GM19240 (cell line): Measurements from ENCODE around the gene ARHGAP5.

Experiments
- DNase-seq: peaks from one replicate; pipeline ENCODE4 v3.0.0; 2011; ENCODE audit warnings: low spot score; ENCODE audit not compliant: insufficient read length

Gene ARHGAP5

DNA sequence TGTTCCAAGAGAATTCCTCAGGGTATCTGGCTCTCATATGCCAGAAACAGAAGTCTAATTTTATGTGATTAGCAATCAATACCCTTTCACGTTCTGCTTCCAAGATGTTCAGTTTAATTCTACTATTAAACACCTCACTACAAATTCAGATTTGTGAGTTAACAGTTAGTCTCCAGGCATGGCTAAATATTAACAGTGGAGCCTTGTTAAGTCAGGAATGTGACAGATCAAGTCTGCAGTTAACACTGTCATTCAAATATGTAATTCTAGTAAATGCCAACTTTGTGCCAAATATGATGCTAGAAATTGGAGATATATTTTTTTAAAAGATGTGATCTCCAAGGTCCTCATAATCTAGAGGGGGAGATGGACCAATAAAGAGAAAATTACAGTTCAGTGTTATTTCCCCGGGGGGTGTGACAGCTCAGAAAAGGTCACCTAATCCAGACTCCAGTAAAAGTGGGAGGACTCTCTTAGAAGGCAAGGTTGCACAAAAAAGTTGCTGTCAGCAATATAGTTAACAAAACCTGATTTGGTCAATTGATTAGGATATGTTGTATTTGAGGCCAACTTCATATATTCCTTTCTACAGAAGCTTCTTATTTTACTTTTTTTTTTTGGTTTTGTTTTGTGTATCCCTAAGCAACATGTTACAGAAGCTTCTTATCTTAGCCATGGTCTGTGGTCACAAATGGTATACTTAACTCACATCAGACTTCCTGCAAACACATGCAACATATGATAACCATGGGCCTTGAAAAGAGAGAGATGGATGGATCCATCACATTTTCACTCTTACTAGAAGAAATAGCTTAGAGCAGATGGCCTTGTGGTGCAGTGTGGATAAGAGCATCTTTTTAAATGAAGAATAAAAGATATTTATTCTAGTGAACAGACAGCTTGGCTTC is 106.3 kb downstream of the ARHGAP5 start:
- DNase-seq, result no peak

DNA sequence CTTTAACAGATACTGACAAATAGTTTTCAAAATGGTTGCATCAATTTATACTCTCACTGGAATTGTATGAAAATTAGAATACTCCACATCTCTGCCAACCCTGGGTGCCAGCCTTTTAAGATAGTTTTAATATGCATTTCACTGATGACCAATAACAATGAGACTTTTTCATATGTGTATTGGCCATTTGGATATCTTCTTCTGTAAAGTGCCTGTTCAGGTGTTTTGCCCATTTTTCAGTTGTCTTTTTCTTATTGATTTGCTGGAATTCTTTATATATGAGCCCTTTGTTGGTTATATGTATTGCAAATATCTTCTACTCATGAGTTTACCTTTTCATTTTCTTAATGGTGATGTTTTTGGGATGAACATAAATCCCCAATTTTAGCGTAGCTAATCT is 108.0 kb downstream of the ARHGAP5 start:
- DNase-seq, result no peak

DNA sequence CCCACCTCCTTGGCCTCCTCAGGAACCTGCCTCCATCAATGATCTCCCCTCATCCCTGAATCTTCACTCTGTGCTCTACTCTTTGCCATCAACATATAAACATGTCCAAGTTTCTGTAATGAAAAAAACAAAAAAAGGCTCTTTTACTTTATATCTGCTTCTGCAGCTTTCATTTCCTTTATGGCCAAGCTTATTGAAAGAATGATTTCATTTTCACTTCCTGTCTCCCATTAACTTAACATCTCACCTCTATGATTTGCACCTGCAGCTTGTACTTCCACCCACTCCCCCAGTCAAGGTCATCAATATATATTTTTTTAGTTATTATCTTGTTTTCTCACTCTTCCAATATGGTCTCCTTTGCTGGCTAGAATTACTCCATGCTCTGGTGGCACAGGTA is 109.1 kb downstream of the ARHGAP5 start:
- DNase-seq, result no peak

DNA sequence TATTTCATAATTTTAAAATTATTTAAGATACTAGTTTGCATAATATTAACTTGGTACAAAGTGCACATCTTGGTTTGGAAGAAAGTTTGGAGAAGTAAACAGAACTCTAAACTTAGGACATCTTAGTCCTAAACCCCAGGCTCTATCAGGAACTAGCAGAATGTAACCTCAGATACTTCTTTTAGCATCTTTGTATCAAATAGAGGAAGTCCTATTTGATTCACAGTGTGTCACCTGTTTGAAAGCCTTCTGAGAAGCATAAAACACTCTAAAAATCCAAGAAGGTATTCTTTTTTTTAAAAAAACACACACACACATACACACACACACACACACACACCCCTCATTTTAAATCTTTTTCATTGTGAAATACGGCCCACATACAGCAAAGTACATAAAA is 112.7 kb downstream of the ARHGAP5 start:
- no peak for DNase-seq

DNA sequence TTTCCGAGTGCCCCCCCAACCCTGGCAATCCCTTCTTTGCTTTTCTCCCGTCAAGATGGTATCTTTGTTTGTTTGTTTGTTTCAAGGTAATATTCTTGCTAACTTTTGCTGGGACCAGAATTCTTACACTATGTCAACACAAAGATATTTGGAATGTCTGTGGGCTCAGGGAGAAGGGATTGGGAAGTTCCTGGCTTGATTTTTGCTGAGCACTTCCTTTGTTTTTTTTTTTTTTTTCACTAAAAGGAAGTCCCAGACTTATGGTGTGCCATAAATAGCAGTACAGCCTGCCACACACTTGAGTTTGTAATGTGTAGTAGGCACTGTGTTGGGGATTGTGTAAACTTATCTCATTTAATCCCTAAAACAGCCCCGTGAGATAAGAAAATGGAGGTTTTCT is 113.6 kb downstream of the ARHGAP5 start:
- DNase-seq, result no peak

DNA sequence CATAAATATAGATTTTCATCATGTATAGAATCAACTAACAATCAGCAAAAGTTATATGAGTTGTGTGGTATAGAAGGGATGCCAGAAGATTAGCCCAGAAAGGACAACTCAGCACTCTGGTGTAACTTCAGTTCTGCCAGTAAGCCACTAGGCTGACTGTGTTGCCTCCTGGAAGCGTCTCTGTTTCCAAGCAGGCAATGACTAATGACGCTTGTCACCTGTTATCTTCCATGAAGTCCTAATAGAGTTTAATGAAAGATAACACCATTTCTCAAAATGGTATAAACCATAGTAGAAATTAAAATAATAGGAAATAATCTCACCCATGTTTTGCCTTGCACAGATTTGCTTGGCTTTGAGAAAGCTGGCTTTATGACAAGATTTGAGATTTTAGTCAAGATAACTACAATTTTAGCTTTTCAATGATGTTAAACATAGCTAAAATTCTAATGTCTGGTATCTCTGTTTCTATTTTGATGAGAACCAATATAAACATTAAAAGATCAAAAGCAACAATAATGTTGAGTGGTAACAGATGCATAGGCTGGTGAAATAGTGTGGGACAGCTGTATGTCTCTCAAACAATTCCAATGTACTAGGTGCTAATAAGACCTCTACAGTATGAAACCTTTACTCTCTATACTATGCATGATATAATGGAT is 115.7 kb downstream of the ARHGAP5 start:
- DNase-seq, result no peak

DNA sequence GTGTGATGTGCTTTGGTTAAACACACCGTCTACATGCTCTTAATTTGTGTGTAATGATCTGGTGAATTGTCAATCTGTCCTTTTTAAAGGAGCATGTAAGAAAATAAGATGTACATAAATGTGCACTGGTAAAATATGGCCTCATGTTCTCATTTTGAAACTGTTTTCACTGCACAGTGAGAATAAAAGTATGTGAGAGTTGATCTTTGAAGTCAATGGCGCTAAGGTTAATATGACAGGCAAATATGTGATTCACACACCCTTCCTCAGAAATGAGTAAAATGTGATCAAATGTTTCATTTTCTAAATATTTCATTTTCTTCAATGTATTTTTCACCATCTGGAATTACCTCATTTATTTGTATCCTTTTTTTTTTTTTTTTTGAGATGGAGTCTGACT is 116.4 kb downstream of the ARHGAP5 start:
- DNase-seq, result no peak

DNA sequence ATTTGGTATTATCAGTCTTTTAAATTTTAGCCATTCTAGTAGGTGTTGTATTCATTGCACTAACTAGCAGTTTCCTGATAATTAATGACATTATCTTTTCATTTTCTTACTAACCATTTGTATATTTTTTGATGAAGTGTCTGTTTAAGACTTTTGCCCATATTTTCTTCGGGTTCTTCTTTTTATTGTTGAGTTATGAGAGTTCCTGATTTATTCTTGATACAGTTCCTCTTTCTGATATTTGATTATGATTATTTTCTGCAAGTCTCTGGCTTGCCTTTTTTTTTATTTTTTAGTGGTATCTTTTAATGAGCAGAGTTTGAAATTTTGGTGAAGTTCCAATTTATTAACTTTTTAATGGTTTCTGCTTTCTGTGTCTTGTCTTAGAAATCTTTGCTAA is 118.5 kb downstream of the ARHGAP5 start:
- DNase-seq, result no peak

DNA sequence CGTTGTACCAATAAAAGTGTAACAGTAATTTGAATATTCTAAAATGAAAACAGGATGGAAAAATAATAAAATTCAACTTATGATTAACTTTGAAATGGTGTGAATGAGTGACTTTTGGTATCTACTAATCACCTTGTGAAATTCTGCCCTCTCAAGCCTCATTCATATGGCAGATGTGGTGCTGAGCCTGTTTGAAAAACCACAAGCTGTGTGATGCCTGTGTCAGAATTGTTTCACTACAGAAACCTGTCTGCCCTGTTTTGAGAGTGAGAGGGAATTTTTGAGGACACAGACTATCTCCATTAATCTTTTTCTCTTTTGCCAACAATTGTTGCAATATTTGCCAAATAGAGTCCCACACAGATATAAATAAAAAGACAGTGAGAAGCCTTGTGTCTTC is 120.8 kb downstream of the ARHGAP5 start:
- no peak for DNase-seq

DNA sequence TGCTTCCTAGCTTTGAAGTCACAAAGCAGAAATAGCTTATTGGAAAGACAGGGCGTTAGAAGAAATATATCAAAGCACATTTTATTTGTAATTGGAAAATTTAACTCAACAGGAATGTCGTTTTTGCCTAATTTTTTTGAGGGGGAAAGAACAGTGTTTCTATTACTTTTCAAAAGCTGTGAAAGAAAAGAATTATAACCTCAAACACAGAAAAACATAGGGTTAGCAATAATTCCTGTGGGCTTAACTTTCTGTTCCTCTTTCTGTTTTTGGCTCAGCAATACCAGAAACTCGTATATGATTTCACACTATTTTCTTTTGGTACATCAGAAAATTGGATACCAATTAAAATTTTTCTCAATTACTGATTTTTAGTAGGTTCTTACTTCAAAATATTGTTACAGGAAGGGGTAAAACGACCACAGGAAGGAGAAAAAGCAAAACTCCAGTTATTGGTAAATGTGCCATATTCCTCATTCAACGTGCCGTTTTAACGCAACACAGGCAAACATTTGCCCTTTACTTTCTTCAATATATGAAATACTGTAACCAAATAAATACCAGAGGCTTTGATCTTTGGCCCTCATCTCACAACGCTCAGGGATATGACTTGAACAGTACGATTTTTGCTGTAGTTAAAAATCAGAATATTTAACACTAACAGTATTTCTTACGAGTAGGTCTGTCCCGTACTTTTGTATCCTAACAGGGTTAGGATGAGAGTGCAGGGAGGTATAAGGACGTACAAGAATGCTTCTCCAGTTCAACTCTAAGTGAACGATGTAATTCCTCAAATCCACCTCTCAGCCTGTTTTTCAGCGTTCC is 123.5 kb downstream of the ARHGAP5 start:
- DNase-seq, result no peak

DNA sequence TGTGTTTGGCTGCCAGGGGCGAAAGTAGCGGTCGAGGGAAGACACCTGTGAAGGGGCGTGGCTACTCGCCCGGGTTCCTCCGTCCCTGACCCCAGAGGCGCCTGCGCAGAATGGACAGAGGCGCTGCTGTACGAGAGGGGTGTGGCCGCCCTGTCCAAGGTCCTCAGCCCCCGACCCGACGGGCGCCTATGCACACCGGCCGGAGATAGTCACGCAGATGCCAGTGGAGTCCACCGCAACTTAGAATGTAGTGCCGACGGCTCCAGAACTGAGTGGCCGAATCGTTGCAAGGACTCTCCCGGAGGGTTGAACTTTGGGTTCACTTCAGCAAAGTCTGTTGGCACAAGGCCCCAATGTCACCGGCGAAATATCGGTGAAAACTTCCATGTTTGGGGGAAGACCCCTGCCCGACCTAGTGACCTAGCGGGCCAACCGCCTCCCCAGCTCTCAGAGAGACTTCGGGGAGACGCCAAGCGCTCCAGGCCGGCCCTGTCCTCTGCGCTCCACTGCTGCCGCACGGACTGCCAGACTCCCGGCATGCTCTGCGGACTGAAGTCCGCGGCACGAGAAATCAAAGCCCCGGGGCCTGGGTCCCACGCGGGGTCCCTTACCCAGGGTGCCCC is 124.2 kb downstream of the ARHGAP5 start:
- no peak for DNase-seq

DNA sequence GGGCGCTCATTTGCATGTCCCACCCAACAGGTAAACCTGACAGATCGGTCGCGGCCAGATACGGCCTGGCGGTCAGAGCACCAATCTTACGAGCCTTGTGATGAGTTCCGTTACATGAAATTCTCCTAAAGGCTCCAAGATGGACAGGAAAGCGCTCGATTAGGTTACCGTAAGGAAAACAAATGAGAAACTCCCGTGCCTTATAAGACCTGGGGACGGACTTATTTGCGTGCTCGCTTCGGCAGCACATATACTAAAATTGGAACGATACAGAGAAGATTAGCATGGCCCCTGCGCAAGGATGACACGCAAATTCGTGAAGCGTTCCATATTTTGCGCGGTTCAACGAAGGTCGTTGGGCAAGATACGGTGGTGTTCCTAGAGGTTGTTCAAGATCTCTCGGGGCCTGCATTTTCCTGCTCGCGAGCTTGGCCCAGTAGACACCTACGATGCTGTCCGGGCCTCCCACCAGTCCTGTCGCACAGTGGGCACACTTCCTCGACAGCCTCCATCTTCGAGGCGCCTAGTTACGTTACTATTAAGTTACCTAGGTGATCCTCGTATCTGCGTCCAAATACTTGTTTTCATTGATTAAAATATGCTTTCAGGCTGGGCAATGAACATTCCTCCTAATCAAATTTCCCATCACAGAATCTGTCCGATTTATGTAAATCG is 124.8 kb downstream of the ARHGAP5 start, which contains the start of gene RNU6-7:
TSS of gene RNU6-7 (plus strand) at position 230 of the 675 bp plus-strand sequence.
- no peak for DNase-seq

DNA sequence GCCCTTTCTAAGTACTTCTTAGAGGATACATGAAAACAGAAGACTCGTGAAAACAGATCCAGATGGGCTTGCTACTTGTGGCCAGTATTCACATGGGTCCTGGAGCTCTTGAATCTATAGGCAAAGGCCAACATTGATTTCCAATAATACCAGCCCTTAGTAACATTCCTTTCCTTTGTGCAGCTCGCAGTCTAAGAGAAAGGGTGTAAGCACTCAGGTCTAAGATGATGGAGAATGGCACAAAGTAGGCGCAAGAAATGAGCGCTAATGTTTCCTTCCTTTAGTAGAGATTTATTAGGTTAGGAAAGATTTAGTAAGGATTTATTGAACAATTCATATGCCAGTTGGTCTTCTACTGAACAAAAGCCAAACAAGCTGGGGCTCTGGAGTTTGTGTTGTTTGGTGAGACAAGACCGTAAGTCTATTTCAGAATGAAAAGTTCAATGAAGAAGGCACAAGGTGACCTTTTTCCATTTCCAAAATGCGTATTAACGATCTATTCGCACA is 125.4 kb downstream of the ARHGAP5 start:
- DNase-seq, result no peak

DNA sequence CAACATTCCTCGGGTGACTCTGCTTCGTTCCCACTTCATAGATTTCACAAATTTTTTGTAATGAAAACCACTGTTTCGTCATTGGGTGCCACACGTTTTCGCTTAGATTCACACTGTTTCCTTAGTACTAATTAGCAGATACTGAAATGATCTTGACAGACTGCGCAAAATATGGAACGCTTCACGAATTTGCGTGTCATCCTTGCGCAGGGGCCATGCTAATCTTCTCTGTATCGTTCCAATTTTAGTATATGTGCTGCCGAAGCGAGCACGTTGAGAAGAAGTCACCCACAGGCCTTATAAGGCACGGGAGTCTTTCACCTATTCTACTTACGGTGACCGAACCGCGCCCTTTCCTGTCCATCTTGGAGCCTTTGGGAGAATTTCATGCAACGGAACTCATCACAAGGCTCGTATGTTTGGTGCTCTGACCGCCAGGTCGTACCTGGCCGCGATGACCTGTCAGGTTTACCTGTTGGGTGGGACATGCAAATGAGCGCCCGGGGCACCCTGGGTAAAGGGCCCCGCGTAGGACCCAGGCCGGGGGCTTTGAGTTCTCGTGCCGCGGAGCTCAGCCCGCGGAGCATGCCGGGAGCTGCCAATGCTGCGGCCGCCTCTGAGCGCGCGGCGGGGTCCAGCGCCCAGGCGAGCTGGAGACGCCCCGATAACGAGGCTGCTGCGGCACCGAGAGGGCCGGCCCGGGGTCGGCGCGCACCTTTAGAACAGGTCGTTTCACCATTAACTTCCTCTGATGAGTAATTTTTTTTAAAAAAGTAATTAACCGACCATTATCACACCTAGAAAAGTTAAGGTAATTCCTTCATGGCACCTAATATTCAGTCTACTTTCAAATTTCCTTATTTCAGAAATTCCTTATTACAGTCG is 126.1 kb downstream of the ARHGAP5 start, which contains the start of gene RNU6-8:
TSS of gene RNU6-8 (minus strand) at position 272 of the 885 bp plus-strand sequence.
- DNase-seq, result peak; percentile 30

DNA sequence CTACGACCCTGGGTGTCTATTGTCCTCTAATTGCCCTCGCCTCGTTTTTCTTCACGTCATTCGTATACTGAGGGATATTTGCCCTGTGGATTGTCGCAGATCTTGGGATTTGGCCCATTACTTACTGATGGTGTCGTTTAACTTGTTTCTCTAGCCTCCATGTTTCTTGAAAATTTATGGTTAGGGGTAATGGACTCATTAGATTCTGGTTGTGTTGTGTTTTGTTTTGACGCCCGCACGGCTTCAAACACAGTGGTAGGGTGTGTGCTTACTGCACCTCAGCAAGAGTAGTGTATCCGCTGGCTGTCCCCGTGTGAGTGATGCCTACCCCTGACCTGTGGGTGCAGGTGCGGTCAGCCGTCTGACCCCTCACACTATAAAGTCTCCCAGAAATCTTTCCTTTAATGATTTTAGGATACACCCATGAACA is 126.8 kb downstream of the ARHGAP5 start:
- DNase-seq, result no peak

DNA sequence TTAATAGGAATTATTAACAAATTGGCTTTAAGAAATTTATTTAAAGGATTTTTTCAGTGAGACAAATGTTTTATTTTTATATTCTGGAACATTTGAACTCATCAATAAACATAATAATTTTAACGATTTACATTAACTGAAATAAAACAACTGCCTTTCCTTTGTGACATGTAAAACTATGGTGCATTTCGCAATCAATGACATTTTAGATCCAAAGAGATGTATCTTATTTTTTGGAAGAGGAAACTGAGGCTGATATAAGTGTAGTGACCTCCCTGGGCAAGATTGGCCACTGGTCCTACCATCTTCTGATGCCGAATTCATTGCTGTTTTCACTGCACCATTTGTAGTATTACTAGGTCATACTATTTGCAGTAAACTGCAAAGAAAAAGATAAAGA is 128.4 kb downstream of the ARHGAP5 start:
- no peak for DNase-seq

DNA sequence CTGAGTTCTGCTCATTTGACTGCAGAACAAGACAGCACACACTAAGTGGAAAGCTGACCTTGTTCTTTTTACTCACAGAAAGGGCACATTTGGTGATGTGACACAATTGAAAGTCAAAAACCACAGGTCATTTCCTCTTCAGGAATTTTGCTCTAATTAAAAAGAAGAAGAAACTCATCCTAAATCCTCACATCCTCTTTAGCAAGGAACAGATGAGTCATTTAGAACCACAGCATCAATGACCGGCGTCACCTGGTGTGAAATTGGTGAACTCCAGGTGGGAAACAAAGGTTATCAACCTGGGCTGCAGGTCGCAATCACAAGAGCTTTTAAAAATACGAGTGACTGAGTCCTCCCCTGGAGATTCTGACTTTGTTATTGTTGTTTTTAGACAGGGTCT is 128.9 kb downstream of the ARHGAP5 start:
- no peak for DNase-seq

DNA sequence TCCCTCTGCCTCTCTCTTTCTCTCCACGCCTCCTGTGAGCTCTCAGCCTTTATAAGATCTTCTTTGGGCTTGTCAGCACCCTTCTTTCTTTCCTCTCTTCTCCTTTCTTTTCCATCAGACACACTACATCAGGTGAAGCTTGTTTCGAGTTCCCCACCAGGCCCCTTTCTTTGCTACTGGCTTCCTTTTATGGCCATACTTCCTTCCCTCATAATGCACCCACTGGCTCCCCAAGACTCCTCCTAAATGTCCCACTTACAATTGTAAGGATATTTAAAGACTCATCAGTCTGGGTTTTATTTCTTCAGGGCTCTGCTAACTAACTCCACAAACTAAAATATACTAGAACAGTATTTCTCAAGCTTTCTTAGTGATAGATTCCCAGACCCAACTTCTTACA is 129.4 kb downstream of the ARHGAP5 start:
- no peak for DNase-seq

DNA sequence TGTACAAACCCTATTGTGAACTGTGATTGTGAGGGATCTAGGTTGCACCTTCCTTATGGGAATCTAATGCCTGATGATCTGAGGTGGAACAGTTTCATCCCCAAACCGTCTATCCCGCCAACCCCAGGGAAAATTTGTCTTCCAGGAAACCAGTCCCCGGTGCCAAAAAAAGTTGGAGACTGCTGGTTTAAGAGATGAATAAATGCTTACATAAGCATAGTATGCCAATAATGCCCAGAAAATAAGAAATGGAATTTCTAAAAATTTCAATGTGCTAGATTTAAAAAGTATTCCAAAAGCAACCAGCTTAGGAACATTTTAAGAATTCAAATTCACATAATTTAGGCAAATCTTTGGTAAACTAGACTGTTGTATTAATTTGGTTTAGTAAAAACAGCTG is 131.4 kb downstream of the ARHGAP5 start:
- DNase-seq, result no peak
